Colon (tissue), 2 donors: Measurements from ENCODE around the gene SCFD2.

Experiments
- FAIRE-seq: peaks from 2 replicates; lab custom pipeline; 2012; peaks lifted over from hg19 to GRCh38; lab: Jason Lieb, UNC
- donor health status: control.
- donor health status: control.

The SCFD2 gene

DNA sequence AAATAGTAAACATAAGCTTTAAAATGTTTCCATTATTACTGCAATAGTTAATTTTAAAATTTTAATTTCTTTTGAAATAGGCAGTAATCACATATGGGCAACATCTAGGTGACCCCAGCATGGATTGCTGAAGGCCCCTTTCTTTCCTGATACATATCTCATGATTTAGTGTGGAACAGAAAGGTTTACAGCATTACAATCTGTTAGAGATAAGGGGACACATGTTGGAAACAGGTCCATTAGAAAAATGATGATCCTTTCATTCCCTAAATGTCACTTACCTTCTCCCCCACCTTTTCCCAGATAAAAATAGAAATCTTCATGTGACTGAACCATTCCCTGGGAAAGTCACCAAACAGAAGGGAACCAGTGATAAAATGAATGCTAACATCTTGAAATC lies 413.3 kb downstream of the SCFD2 start:
- no peak for FAIRE-seq

DNA sequence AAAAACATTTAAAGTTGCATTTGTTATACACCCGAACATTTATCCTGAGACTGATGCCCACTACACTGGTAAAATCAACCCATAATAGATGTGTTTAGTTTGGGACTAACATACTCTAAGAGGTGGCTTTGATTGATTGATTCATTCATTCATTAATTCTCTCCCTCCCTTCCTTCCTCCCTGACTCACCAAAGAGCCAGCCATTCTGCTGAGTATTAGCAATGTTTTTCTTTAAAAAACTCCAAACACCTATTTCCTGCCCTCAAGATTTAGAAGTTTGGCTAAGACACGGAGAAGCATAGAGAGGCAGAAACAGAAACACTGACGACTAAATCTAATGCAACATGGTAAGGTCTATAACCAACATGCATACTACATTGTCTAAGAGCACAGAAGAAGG lies 414.8 kb downstream of the SCFD2 start:
- no peak for FAIRE-seq

DNA sequence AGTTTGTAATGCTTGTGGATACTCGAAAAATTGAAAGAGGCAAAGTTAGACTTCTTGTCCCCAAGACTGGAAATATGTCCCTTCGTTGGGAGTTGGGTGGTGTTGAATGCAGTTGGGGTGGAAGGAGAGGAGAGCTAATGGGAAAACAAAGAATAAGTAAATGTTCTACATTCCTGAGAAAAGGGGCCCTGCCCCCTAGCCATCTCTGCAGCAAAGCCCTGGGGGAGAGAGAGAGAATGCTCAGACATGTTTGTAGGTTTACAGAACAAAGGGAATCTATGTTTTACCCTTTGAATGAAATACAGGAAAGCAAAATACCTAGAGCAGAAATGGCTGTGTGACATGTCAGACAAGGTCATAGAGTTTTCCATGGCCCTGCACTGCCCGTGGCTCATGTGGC lies 415.6 kb downstream of the SCFD2 start:
- FAIRE-seq = no peak

DNA sequence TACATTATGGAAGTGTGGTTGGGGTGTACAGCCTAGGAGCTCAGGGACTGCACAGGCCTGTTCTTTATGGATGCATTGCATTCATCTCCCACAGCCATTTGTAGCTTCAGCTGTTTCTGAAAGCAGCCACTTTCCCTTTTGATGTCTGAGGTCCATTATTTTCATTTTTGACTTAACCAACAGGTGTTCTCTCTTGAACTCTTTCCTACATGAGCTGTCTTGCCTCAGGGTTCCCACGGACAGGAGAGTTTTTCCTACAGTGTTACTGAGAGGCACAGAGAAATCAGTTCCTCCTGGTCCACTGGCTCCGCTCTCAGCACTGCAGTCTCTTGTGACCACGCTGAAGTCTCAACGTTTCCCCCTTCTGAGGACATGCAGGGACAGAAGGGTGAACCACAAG lies 416.5 kb downstream of the SCFD2 start:
- no peak for FAIRE-seq

- FAIRE-seq = no peak
Measured at GRCh38 chr4:52948057-52948423, 417.8 kb downstream of the SCFD2 start.

- no peak for FAIRE-seq
Measured at GRCh38 chr4:52947401-52948056, 418.3 kb downstream of the SCFD2 start.

GRCh38 chr4:52946855-52947254 lies 419.0 kb downstream of the SCFD2 start:
- no peak for FAIRE-seq

DNA sequence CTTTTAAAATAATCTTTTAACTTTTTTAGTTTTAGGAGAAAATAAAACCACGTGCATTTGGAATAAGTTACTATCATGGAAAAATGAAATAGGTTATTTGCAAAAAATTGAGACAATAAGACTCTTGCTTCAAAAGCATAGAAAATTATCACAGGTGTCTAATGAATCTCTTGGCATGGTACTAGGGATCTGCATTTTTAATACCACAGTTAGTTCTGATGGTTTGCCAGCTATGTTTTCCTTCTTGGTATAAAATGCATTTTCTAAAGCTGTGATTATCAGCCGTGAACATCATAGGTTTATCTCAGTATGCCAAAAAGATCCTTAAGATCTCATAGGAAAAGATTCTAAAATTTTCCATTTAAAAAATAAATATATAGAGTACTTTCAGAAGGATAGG lies 419.9 kb downstream of the SCFD2 start:
- FAIRE-seq = no peak

DNA sequence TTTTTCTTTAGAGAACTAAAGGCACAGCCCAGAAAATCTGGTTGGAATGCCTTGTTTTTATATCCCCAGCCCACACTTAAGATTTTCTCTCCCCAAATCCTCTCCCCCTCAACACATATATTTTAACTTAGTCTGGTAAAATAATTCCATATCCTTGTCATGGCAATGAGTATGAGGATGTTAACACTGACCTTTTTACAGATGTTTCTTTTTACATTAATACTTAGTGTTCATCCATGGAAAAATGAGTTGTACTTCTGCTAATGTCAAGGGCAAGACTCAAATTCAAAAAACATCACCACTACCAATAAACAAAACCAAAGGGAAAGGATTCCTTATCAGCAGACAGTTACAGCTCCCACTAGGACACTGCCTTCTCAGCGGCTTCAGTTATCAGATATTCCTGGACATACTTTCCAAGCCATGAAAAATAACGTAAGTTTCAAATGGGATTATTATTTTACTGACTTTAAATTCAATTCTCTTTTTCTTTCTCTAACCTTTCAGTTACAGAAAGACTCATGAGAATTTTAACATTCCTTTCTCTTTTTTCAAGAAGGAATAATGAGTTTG lies 420.4 kb downstream of the SCFD2 start:
- FAIRE-seq = no peak

- FAIRE-seq = no peak
Measured at GRCh38 chr4:52943677-52944076, 422.2 kb downstream of the SCFD2 start.

- FAIRE-seq = no peak
Measured at GRCh38 chr4:52942936-52943335, 422.9 kb downstream of the SCFD2 start.

DNA sequence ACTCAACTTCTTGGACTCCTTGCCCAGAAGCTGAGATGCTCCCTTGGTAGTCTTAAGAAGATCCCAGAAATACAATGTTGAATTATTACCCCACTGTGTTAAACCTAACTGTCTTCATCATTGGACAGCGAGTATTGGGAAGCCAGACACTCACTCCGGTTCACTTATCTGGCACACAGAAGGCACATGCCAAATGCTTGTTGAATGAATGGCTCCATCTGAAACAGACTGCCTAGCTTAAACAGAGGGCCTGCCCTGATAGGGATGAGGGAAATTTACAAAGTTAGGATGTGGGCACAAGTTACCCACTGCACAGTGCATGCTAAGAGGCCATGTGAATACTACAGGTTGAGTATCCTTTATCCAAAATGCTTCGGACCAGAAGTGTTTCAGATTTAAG lies 424.4 kb downstream of the SCFD2 start:
- no peak for FAIRE-seq

- no peak for FAIRE-seq
Measured at GRCh38 chr4:52939739-52940138, 426.1 kb downstream of the SCFD2 start.

- FAIRE-seq = no peak
Measured at GRCh38 chr4:52939325-52939724, 426.5 kb downstream of the SCFD2 start.

DNA sequence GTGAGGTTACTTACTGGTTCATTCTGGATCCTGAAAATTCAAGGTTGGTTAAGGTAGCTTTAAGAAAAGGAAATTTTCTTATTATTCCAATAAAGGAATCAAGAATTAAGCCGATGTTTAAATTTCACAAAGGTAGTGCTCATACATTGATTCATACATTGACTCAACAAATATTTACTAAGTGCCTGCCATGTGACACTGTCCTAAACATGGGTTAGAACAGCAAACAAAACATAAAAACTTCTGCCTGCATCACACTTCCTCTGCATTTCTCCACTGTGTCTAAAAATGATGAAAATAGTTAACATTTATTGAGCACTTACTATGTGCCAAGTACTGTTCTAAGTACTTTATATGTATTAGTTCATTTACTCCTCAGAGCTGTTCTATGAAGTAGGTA lies 428.0 kb downstream of the SCFD2 start:
- no peak for FAIRE-seq

DNA sequence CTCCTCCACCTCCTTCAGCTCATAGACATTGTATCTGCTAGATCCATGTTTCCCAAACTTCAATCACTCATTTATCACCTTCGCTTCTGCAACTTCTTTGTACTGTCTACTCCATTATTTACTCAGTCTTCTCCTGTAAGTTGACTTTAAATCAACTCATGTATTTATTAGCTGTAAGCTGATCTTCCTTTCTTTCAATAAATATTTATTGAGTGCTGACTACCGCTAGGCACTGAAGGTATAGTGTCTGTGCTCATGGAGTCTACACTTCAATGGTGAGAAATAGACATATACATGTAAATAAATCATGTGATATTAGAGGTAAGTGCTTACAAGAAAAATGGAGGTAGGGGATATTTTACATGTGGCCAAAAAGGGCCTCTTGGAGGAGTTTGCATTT lies 429.1 kb downstream of the SCFD2 start:
- FAIRE-seq = no peak

DNA sequence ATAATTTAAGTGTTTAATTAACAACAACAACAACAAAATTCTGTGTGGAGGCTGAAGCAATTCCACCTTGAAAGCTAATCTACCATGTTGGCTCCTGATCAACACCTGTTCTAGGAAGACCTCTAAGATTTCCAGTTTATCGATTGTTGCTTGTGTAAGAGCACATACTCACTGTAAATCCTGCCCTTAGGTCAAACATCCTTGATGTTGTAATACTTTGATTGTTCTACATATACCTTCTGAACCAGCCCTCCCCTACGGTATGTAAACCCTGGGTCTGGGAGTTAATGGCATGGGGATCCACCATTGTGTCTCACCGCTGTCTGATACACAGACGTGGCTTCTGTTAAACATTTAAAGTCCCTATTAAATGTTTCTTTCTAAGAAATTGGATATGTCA lies 430.5 kb downstream of the SCFD2 start:
- no peak for FAIRE-seq

GRCh38 chr4:52933738-52934137 lies 432.1 kb downstream of the SCFD2 start:
- FAIRE-seq = no peak

DNA sequence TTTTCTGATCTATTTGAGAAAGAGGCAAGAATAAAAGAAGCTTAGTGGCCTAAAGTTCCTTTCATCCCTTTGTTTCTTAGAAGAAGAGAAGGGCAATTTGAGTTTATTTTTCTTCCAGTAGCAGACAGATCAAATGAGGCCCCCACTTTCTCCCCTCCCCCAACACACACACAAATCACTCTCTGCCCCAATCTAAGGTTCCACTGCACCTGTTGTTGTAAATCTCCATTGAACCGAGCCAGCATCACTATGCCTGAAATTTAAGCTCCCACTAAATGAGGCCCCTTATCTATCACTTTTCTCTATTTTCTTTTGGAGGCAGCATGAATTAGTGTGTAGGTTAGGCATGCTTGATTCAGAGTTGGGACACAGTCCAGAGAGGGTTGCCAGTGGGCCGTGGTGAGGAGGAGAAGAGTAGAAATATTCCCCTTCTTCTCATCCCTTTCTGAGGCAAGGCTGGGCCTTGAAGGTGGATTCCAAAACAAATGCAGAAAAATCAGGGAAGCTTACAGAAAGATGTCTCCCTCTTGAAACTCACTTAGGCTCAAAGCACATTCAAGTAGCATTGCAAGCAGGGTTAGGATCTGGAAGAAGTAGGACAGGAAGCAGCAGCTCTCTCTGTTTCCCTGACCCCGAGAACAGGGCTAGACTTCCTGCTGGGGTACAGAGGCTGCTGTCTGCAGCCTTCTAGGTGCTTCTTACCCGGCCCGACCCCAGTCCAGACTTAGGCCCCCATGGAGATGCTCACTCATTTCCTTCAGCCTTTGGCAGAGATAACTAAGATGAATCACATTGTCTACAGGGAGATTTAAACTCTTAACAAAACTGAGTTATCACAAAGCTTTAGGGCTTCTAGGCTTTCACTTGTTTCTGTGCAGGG lies 433.0 kb downstream of the SCFD2 start:
- no peak for FAIRE-seq

DNA sequence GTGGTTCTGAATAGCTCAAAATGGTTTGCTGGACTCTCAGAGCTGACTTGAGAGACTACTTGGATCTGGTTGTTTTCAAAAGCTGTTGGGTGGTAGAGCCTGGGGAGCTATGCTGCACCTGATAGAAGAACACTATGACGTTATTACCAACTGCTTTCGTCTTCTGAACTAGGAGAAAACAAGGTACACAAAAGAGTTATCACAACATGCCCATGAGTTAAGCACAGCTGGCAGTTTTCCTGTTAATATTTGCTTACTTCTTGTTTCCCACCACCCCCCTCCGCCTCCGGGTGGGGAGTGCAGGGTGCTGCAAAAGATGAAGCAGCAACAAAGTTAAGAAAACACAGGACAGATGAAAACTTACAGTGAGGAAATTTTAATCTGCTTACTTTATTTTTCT lies 434.6 kb downstream of the SCFD2 start:
- no peak for FAIRE-seq

- no peak for FAIRE-seq
Measured at GRCh38 chr4:52926196-52926974, 439.5 kb downstream of the SCFD2 start.

GRCh38 chr4:52925531-52925968 lies 440.3 kb downstream of the SCFD2 start:
- no peak for FAIRE-seq

- no peak for FAIRE-seq
Measured at GRCh38 chr4:52919461-52919860, 446.4 kb downstream of the SCFD2 start.
